Measurements from ENCODE around the gene CAV2. TPM values are rescaled to one million over a fixed set of nuclear protein-coding genes. Genes with fewer than 3 reads are reported as not detected.

Gene CAV2
- total RNA-seq, 1 donor from 2014 or later: 161 TPM

DNA sequence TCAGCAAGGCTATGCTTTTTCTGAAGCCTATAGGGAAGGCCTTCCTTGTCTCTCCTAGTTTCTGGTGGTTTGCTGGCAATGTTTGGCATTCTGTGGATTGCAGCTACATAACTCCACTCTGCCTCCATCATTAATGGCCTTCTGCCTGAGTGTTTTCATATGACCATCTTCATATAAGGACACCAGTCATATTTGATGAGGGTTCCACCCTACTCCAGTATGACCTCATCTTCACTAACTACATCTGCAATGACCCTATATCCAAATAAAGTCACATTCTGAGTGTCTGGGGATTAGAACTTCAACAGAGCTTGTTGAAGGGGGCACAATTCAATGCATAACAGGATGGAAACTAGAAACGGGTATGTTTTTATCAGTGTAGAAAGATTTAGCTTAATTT lies 47.4 kb downstream of the CAV2 start:
- peak overlapping the region; percentile 32 for H3K27ac ChIP-seq (ENCODE audit: low read depth, low read length)
- H2AFZ ChIP-seq (ENCODE audit: low read depth, low read length): no peak overlapping the region
- no peak overlapping the region for H3K4me3 Mint-ChIP-seq (ENCODE audit: unreplicated experiment)
- peaks cover 42% of the 10 kb centered on the region for H3K4me1 Mint-ChIP-seq (ENCODE audit: low read depth, unreplicated experiment)
- no peaks in the 10 kb centered on the region for H3K27me3 ChIP-seq (ENCODE audit: insufficient read depth, low read length)
- peaks cover 48% of the 10 kb centered on the region for H4K20me1 ChIP-seq (ENCODE audit: insufficient read depth, low read length)
- peaks cover 50% of the 10 kb centered on the region for H3K36me3 ChIP-seq (ENCODE audit: insufficient read depth, low read length)
- peaks cover 95% of the 10 kb centered on the region for H3K79me2 ChIP-seq (ENCODE audit: insufficient read depth, low read length)
- no peak for DNase-seq (ENCODE audit: low read depth)
- no peaks in the 10 kb centered on the region for H3K27me3 Mint-ChIP-seq (ENCODE audit: low read depth, unreplicated experiment)
- no peak for TF ChIP-seq EZH2 (IDR thresholded peaks at IDR 0.05; ENCODE audit: insufficient read depth, low read length)
- TF ChIP-seq, protein P1, sequence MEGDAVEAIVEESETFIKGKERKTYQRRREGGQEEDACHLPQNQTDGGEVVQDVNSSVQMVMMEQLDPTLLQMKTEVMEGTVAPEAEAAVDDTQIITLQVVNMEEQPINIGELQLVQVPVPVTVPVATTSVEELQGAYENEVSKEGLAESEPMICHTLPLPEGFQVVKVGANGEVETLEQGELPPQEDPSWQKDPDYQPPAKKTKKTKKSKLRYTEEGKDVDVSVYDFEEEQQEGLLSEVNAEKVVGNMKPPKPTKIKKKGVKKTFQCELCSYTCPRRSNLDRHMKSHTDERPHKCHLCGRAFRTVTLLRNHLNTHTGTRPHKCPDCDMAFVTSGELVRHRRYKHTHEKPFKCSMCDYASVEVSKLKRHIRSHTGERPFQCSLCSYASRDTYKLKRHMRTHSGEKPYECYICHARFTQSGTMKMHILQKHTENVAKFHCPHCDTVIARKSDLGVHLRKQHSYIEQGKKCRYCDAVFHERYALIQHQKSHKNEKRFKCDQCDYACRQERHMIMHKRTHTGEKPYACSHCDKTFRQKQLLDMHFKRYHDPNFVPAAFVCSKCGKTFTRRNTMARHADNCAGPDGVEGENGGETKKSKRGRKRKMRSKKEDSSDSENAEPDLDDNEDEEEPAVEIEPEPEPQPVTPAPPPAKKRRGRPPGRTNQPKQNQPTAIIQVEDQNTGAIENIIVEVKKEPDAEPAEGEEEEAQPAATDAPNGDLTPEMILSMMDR (IDR thresholded peaks at IDR 0.05; ENCODE audit: insufficient read depth, low read depth, low read length): no peak
- peaks cover 17% of the 10 kb centered on the region for H3K4me1 ChIP-seq (ENCODE audit: insufficient read depth, low read length)
- H3K4me2 ChIP-seq (ENCODE audit: low read length): no peak overlapping the region
- peaks cover 21% of the 10 kb centered on the region for H3K36me3 Mint-ChIP-seq (ENCODE audit: low read depth, unreplicated experiment)
- no peaks in the 10 kb centered on the region for H3K9me3 ChIP-seq (ENCODE audit: insufficient read depth, low read depth, low read length)
- no peaks in the 10 kb centered on the region for H3K9me3 Mint-ChIP-seq (ENCODE audit: unreplicated experiment)
- no peak overlapping the region for H3K4me3 ChIP-seq (ENCODE audit: insufficient read depth, low read depth, low read length)
- H3K27ac Mint-ChIP-seq (ENCODE audit: unreplicated experiment): peak overlapping the region; percentile 44
- no peak for FAIRE-seq
- H3K9ac ChIP-seq (ENCODE audit: low read length): peak overlapping the region; percentile 1

DNA sequence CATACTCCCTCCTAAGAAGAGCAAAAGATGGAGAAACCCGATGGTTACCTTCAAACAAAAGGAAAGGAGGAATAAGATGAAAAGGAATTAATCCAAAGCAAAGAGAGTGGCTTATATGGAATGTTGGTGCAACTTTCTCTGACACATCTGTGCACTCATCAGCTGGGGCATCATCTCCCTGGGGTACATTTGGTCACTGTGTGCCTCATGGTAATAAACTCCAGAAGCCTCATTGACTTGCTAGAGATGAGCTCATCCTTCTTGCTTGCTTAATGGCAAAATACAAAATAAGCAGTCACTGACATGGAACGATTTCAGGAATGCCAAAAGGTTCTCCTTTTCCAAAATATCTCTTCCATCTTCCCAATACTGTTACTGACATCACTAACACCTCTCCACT lies 47.8 kb downstream of the CAV2 start:
- no peak overlapping the region for H3K4me2 ChIP-seq (ENCODE audit: low read length)

DNA sequence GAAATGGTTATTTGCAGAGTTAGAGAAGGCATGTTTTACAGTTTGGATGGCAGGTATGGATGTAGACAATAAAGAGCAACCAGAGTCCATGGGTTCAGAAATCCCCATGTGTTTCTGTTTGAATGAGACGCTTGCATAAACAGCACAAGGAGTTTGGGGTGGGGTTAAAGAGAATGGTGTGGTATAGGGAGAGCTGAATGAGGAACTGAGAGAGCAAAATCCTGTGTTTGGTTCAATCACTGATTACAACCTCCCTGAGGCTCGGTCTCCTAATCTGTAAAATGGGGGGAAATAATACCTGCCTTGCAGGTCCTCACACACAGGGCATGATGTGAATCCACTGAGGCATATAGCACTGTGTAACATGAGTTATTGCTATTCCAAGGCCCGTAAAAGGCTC lies 49.0 kb downstream of the CAV2 start:
- peaks cover 5% of the 10 kb centered on the region for H3K4me1 ChIP-seq (ENCODE audit: insufficient read depth, low read length)
- H3K4me1 Mint-ChIP-seq (ENCODE audit: low read depth, unreplicated experiment): peaks cover 26% of the 10 kb centered on the region
- H3K36me3 Mint-ChIP-seq (ENCODE audit: low read depth, unreplicated experiment): peaks cover 24% of the 10 kb centered on the region
- no peak overlapping the region for H3K27ac ChIP-seq (ENCODE audit: low read depth, low read length)
- H3K79me2 ChIP-seq (ENCODE audit: insufficient read depth, low read length): peaks cover 97% of the 10 kb centered on the region
- H4K20me1 ChIP-seq (ENCODE audit: insufficient read depth, low read length): peaks cover 42% of the 10 kb centered on the region
- no peaks in the 10 kb centered on the region for H3K27me3 Mint-ChIP-seq (ENCODE audit: low read depth, unreplicated experiment)
- H3K36me3 ChIP-seq (ENCODE audit: insufficient read depth, low read length): peaks cover 54% of the 10 kb centered on the region
- no peak overlapping the region for H3K4me2 ChIP-seq (ENCODE audit: low read length)
- no peak for FAIRE-seq
- H3K4me3 ChIP-seq (ENCODE audit: insufficient read depth, low read depth, low read length): no peak overlapping the region
- H3K9me3 ChIP-seq (ENCODE audit: insufficient read depth, low read depth, low read length): no peaks in the 10 kb centered on the region
- H2AFZ ChIP-seq (ENCODE audit: low read depth, low read length): no peak overlapping the region
- H3K4me3 Mint-ChIP-seq (ENCODE audit: unreplicated experiment): no peak overlapping the region
- no peak for DNase-seq (ENCODE audit: low read depth)
- TF ChIP-seq, protein P1 (IDR thresholded peaks at IDR 0.05; ENCODE audit: insufficient read depth, low read depth, low read length): no peak
- no peak for TF ChIP-seq EZH2 (IDR thresholded peaks at IDR 0.05; ENCODE audit: insufficient read depth, low read length)
- no peaks in the 10 kb centered on the region for H3K9me3 Mint-ChIP-seq (ENCODE audit: unreplicated experiment)
- no peak overlapping the region for H3K9ac ChIP-seq (ENCODE audit: low read length)
- H3K27me3 ChIP-seq (ENCODE audit: insufficient read depth, low read length): no peaks in the 10 kb centered on the region
- H3K27ac Mint-ChIP-seq (ENCODE audit: unreplicated experiment): no peak overlapping the region

More for the DNA sequence above, 47.8 kb downstream of the CAV2 start:
- TF ChIP-seq, protein P1 (IDR thresholded peaks at IDR 0.05; ENCODE audit: insufficient read depth, low read depth, low read length): no peak
- TF ChIP-seq EZH2 (IDR thresholded peaks at IDR 0.05; ENCODE audit: insufficient read depth, low read length): no peak
- Histone ChIP-seq H3K79me2 (ENCODE audit: insufficient read depth, low read length) (peaks cover 96% of the 10 kb centered on the region), H3K4me3 (ENCODE audit: insufficient read depth, low read depth, low read length) (no peak overlapping the region), H3K9ac (ENCODE audit: low read length) (no peak overlapping the region), H3K36me3 (ENCODE audit: insufficient read depth, low read length) (peaks cover 52% of the 10 kb centered on the region), H3K9me3 (ENCODE audit: insufficient read depth, low read depth, low read length) (no peaks in the 10 kb centered on the region), H4K20me1 (ENCODE audit: insufficient read depth, low read length) (peaks cover 46% of the 10 kb centered on the region), H3K27me3 (ENCODE audit: insufficient read depth, low read length) (no peaks in the 10 kb centered on the region), H3K4me1 (ENCODE audit: insufficient read depth, low read length) (peaks cover 16% of the 10 kb centered on the region), H3K27ac (ENCODE audit: low read depth, low read length) (no peak overlapping the region), H2AFZ (ENCODE audit: low read depth, low read length) (no peak overlapping the region)
- Mint-ChIP-seq H3K27ac (ENCODE audit: unreplicated experiment) (no peak overlapping the region), H3K9me3 (ENCODE audit: unreplicated experiment) (no peaks in the 10 kb centered on the region), H3K4me3 (ENCODE audit: unreplicated experiment) (no peak overlapping the region), H3K36me3 (ENCODE audit: low read depth, unreplicated experiment) (peaks cover 20% of the 10 kb centered on the region), H3K27me3 (ENCODE audit: low read depth, unreplicated experiment) (no peaks in the 10 kb centered on the region), H3K4me1 (ENCODE audit: low read depth, unreplicated experiment) (peaks cover 38% of the 10 kb centered on the region)
- DNase-seq (ENCODE audit: low read depth): no peak
- peak; percentile 52 for FAIRE-seq

All from astrocyte (in vitro differentiated cells and primary cell).